Tibial nerve (tissue), 3 donors: Measurements from ENCODE around the gene RASGEF1C.

Experiments used
- POLR2A ChIP-seq, 2 donors: fragments of 450-650 bp; IDR thresholded peaks; one replicate each; pipeline ENCODE4 v1.6.1; 2017; ENCODE audit warnings: antibody characterized with exemption in 2 of 2, mild to moderate bottlenecking in 2 of 2, moderate library complexity in 2 of 2
- TF ChIP-seq, protein P1 (sequence below), 5 experiments: fragments of 200-600 bp in 3 of 5; fragments of 450-650 bp in 2 of 5; sonication (generic) in 3 of 5; IDR thresholded peaks; one replicate each; pipeline ENCODE4 v1.5.1; 2016 to 2019; ENCODE audit warnings: antibody characterized with exemption in 5 of 5, mild to moderate bottlenecking in 3 of 5, moderate library complexity in 2 of 5

DNA sequence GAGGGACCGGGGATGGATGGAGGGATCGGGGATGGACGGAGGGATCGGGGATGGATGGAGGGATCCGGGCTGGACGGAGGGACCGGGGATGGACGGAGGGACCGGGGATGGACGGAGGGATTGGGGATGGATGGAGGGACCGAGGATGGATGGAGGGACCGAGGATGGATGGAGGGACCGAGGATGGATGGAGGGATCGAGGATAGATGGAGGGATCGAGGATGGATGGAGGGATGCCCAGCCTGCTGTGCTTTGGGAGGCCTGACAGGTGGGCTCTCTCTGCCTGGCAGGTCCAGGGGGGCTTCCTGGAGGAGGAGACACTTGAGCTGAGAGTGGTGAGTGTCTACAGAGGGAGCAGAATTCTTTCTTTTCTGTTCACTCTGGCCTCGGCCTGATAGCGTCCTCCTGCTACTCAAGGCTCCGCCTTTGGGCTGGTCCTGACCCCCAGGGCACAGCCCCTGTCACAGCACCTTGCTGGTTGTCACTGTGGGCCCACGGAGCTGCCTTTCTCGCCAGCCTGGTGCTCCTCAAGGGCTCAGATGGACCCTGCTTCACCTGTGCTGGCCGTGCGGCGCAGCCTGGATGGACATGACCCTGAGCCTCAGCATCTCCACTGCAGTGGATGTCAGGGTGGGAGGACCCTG is 95.2 kb downstream of the RASGEF1C start:
- TF ChIP-seq, protein P1, sequence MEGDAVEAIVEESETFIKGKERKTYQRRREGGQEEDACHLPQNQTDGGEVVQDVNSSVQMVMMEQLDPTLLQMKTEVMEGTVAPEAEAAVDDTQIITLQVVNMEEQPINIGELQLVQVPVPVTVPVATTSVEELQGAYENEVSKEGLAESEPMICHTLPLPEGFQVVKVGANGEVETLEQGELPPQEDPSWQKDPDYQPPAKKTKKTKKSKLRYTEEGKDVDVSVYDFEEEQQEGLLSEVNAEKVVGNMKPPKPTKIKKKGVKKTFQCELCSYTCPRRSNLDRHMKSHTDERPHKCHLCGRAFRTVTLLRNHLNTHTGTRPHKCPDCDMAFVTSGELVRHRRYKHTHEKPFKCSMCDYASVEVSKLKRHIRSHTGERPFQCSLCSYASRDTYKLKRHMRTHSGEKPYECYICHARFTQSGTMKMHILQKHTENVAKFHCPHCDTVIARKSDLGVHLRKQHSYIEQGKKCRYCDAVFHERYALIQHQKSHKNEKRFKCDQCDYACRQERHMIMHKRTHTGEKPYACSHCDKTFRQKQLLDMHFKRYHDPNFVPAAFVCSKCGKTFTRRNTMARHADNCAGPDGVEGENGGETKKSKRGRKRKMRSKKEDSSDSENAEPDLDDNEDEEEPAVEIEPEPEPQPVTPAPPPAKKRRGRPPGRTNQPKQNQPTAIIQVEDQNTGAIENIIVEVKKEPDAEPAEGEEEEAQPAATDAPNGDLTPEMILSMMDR (IDR thresholded peaks at IDR 0.05): no peak
- no peak for TF ChIP-seq POLR2A (IDR thresholded peaks at IDR 0.05)
